Liver (tissue), 9 donors: Measurements from ENCODE around the gene CCDC69. TPM values are rescaled to one million over a fixed set of nuclear protein-coding genes. Genes with fewer than 3 reads are reported as not detected.

ENCODE experiments used
- DNase-seq: peaks from one replicate; pipeline ENCODE4 v3.0.0-alpha.2; 2017; ENCODE audit warnings: low spot score
- H3K27ac ChIP-seq, 2 donors: one replicate each; pipeline ENCODE4 v1.7.0; 2013; ENCODE audit warnings: inconsistent platforms in 2 of 2, low read length in 2 of 2, control low read depth in 1 of 2, low read depth in 1 of 2, mild to moderate bottlenecking in 1 of 2
- H3K27me3 ChIP-seq, 4 donors: one replicate each; pipeline versions ENCODE4 v1.6.1 to v1.7.0; 2013; ENCODE audit warnings: low read length in 3 of 4, inconsistent platforms in 1 of 4, mild to moderate bottlenecking in 1 of 4, moderate library complexity in 1 of 4; ENCODE audit not compliant: control insufficient read depth in 4 of 4, insufficient read depth in 4 of 4
- H3K36me3 ChIP-seq, 4 donors: one replicate each; pipeline versions ENCODE4 v1.6.1 to v1.7.0; 2013; ENCODE audit warnings: low read length in 3 of 4, mild to moderate bottlenecking in 3 of 4, low read depth in 1 of 4, moderate library complexity in 1 of 4; ENCODE audit not compliant: control insufficient read depth in 4 of 4, insufficient read depth in 3 of 4
- H3K4me1 ChIP-seq, 4 donors: one replicate each; pipeline versions ENCODE4 v1.6.1 to v1.7.0; 2013; ENCODE audit warnings: low read length in 3 of 4, mild to moderate bottlenecking in 3 of 4, moderate library complexity in 1 of 4; ENCODE audit not compliant: control insufficient read depth in 4 of 4, insufficient read depth in 4 of 4
- H3K4me3 ChIP-seq, 3 donors: one replicate each; pipeline versions ENCODE4 v1.6.1 to v1.7.0; 2013; ENCODE audit warnings: low read length in 3 of 3, control low read depth in 1 of 3, low read depth in 1 of 3, mild to moderate bottlenecking in 1 of 3
- H3K9ac ChIP-seq, 2 donors: one replicate each; pipeline ENCODE4 v1.7.0; 2013; ENCODE audit warnings: low read length in 2 of 2, mild to moderate bottlenecking in 2 of 2, moderate library complexity in 2 of 2, control low read depth in 1 of 2, low read depth in 1 of 2
- H3K9me3 ChIP-seq, 4 donors: one replicate each; pipeline versions ENCODE4 v1.6.1 to v1.7.0; 2013; ENCODE audit warnings: low read length in 3 of 4; ENCODE audit not compliant: control insufficient read depth in 4 of 4
- EGR1 ChIP-seq, 2 donors: IDR thresholded peaks; 2 replicates each; pipeline ENCODE4 v1.6.1; 2016 to 2018; ENCODE audit warnings: antibody characterized with exemption in 2 of 2, low read depth in 2 of 2
- FOXA1 ChIP-seq: IDR thresholded peaks from 2 replicates; pipeline ENCODE4 v1.6.1; 2016; ENCODE audit warnings: antibody characterized with exemption
- FOXA2 ChIP-seq: IDR thresholded peaks from 2 replicates; pipeline ENCODE4 v1.6.1; 2016; ENCODE audit warnings: antibody characterized with exemption
- GABPA ChIP-seq, 2 donors: IDR thresholded peaks in 1 of 2; conservative IDR thresholded peaks in 1 of 2; 2 replicates each; pipeline ENCODE4 v1.6.1; 2016; ENCODE audit warnings: antibody characterized with exemption in 2 of 2, mild to moderate bottlenecking in 1 of 2, moderate library complexity in 1 of 2
- HNF4A ChIP-seq, 2 donors: conservative IDR thresholded peaks; 2 replicates each; pipeline ENCODE4 v1.6.1; 2016; ENCODE audit warnings: antibody characterized with exemption in 2 of 2, mild to moderate bottlenecking in 2 of 2
- HNF4G ChIP-seq: IDR thresholded peaks from 2 replicates; pipeline ENCODE4 v1.6.1; 2016; ENCODE audit warnings: antibody characterized with exemption
- JUND ChIP-seq, 2 donors: IDR thresholded peaks; 2 replicates each; pipeline ENCODE4 v1.6.1; 2016; ENCODE audit warnings: antibody characterized with exemption in 2 of 2
- NR2F2 ChIP-seq: IDR thresholded peaks from 2 replicates; pipeline ENCODE4 v1.6.1; 2016; ENCODE audit warnings: antibody characterized with exemption
- RAD21 ChIP-seq, 2 donors: IDR thresholded peaks; 2 replicates each; pipeline ENCODE4 v1.6.1; 2016; ENCODE audit warnings: antibody characterized with exemption in 2 of 2, mild to moderate bottlenecking in 2 of 2
- RXRA ChIP-seq, 2 donors: IDR thresholded peaks; 2 replicates each; pipeline ENCODE4 v1.6.1; 2017 to 2018; ENCODE audit warnings: antibody characterized with exemption in 2 of 2, mild to moderate bottlenecking in 1 of 2
- SP1 ChIP-seq: IDR thresholded peaks from 2 replicates; pipeline ENCODE4 v1.6.1; 2018; ENCODE audit warnings: antibody characterized with exemption, mild to moderate bottlenecking
- TAF1 ChIP-seq: conservative IDR thresholded peaks from 2 replicates; pipeline ENCODE4 v1.6.1; 2016; ENCODE audit warnings: antibody characterized with exemption, mild to moderate bottlenecking
- YY1 ChIP-seq: IDR thresholded peaks from 2 replicates; pipeline ENCODE4 v1.6.1; 2016; ENCODE audit warnings: antibody characterized with exemption, mild to moderate bottlenecking
- WGBS: extraction: QIAGEN DNeasy Blood & Tissue Kit; methylation state at CpG from one replicate; pipeline ENCODE4 v1.1.7; 2013; 5-methylcytosine and 5-hydroxymethylcytosine counted together
- polyA plus RNA-seq, 2 donors: library from polyadenylated mRNA; stranded (reverse) in 1 of 2; unstranded in 1 of 2; fragments of 200-250 nt in 1 of 2; fragments of >200 nt in 1 of 2; fragmentation: Nextera tagmentation in 1 of 2; extraction: Ambion mirVana in 1 of 2; gene quantifications; one replicate each; pipeline versions ENCODE4 v1.2.1 to v1.2.3, GENCODE V29; 2013 to 2015
- total RNA-seq, 2 donors: library from RNA; depleted of rRNA; stranded (reverse); fragments of >200 nt; gene quantifications; one replicate each; pipeline ENCODE4 v1.2.3, GENCODE V29; 2014
- TF ChIP-seq, protein P1 (sequence below): fragments of 150-350 bp; IDR thresholded peaks from 2 replicates; pipeline ENCODE4 v1.5.1; 2017; ENCODE audit warnings: improper control_type of control experiment, low read depth, low read length; ENCODE audit not compliant: missing input control
- TF ChIP-seq, protein P2 (sequence below): IDR thresholded peaks from 2 replicates; pipeline ENCODE4 v1.6.1; 2016; ENCODE audit warnings: antibody characterized with exemption
- TF ChIP-seq, protein P3 (sequence below): IDR thresholded peaks from 2 replicates; pipeline ENCODE4 v1.6.1; 2016; ENCODE audit warnings: antibody characterized with exemption
- TF ChIP-seq, protein P4 (sequence below): IDR thresholded peaks from 2 replicates; pipeline ENCODE4 v1.6.1; 2016; ENCODE audit warnings: antibody characterized with exemption, mild to moderate bottlenecking
- TF ChIP-seq, protein P5 (sequence below): IDR thresholded peaks from 2 replicates; pipeline ENCODE4 v1.6.1; 2016; ENCODE audit warnings: antibody characterized with exemption
- donor health status: healthy.
- donor health status: healthy.
- donor health status: healthy.
- donor health status: healthy.
- donor health status: healthy.

The CCDC69 gene
- total and polyA plus RNA-seq, 4 donors = 11.9 to 28.6 (median 18.0) TPM

DNA sequence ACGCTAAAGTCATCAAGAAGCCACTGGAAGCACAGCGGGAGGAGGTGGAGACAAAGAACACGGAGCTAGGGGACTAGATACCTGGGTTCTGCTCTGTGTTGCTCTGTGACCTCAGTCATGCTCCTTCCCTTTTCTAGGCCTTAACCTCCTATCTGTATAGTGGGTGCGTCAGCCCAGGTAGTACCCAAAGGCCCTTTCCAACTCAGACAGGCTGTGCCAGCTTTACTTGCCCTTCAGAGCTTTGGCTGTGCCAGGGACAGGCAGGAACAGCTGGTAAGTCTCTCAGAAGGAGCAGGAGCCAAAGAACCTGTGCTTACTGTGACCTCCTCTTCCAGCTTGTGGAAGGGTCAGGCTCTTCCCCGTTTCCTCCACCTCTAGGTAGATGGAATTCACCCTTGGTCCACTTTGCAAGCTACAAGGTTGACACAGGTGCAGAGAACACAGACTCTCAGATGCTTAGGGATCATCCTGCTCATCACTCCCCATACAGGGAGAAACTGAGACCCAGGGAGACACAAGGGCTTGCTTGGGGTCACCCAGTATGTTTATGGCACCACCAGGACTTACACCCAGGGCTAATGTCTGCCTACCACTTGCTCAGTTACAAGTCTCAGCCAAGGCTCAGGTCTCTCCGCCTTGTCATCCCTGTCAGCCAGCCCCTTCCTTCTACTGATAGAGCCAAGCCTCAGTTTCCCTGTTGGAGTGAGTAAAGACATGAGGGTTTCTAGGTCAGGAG is 1.7 kb downstream of the CCDC69 start (continued):
- TF ChIP-seq, protein P1, sequence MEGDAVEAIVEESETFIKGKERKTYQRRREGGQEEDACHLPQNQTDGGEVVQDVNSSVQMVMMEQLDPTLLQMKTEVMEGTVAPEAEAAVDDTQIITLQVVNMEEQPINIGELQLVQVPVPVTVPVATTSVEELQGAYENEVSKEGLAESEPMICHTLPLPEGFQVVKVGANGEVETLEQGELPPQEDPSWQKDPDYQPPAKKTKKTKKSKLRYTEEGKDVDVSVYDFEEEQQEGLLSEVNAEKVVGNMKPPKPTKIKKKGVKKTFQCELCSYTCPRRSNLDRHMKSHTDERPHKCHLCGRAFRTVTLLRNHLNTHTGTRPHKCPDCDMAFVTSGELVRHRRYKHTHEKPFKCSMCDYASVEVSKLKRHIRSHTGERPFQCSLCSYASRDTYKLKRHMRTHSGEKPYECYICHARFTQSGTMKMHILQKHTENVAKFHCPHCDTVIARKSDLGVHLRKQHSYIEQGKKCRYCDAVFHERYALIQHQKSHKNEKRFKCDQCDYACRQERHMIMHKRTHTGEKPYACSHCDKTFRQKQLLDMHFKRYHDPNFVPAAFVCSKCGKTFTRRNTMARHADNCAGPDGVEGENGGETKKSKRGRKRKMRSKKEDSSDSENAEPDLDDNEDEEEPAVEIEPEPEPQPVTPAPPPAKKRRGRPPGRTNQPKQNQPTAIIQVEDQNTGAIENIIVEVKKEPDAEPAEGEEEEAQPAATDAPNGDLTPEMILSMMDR = no peak
- TF ChIP-seq, protein P2, sequence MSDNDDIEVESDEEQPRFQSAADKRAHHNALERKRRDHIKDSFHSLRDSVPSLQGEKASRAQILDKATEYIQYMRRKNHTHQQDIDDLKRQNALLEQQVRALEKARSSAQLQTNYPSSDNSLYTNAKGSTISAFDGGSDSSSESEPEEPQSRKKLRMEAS = no peak
- no peak for TF ChIP-seq HNF4G
- TF ChIP-seq RXRA (IDR thresholded peaks at IDR 0.05) = no peak

DNA sequence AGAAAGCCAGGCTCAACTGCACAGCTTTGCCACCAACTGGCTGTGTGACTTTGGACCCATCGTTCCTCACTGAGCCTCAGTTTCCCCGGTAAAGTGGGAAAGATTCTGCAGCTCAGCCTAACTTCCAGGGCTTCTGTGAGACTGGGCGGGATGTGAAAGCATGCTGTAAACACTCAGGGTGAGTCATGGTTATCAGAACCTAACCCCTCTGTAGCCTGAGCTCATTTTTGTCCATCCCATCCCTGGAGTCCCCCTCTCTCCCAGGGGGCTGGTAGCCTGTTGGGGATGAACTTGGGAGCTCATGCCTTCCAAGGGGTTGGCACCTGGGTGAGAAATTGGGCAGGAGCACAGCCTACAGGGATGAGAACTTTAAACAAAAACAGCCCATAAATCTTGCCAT is 2.3 kb downstream of the CCDC69 start:
- Histone ChIP-seq H3K9me3 (no peaks in the 10 kb centered on the region), H3K27me3 (no peaks in the 10 kb centered on the region), H3K4me1 (peaks cover 3 to 14% (median 10%) of the 10 kb centered on the region in 4 donors), H3K27ac (no peak overlapping the region), H3K9ac (no peak overlapping the region), H3K36me3 (no peaks in the 10 kb centered on the region), H3K4me3 (no peak overlapping the region)
- 93% methylated on average over 3 of the region's 3 CpGs for WGBS
- TF ChIP-seq, protein P1 = no peak
- TF ChIP-seq, protein P2 = no peak
- TF ChIP-seq HNF4A (conservative IDR thresholded peaks at IDR 0.05) (no peak), YY1 (no peak), HNF4G (no peak), FOXA2 (no peak), TAF1 (no peak), FOXA1 (no peak), EGR1 (IDR thresholded peaks at IDR 0.05; ENCODE audit: low read depth in 2 of 2) (no peak), NR2F2 (no peak), RAD21 (IDR thresholded peaks at IDR 0.05) (no peak), JUND (IDR thresholded peaks at IDR 0.05) (no peak), GABPA (IDR thresholded peaks at IDR 0.05 in 1 of 2, conservative IDR thresholded peaks at IDR 0.05 in 1 of 2) (no peak), RXRA (IDR thresholded peaks at IDR 0.05) (no peak), SP1 (no peak)
- TF ChIP-seq, protein P3, sequence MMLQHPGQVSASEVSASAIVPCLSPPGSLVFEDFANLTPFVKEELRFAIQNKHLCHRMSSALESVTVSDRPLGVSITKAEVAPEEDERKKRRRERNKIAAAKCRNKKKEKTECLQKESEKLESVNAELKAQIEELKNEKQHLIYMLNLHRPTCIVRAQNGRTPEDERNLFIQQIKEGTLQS = no peak
- TF ChIP-seq, protein P4, sequence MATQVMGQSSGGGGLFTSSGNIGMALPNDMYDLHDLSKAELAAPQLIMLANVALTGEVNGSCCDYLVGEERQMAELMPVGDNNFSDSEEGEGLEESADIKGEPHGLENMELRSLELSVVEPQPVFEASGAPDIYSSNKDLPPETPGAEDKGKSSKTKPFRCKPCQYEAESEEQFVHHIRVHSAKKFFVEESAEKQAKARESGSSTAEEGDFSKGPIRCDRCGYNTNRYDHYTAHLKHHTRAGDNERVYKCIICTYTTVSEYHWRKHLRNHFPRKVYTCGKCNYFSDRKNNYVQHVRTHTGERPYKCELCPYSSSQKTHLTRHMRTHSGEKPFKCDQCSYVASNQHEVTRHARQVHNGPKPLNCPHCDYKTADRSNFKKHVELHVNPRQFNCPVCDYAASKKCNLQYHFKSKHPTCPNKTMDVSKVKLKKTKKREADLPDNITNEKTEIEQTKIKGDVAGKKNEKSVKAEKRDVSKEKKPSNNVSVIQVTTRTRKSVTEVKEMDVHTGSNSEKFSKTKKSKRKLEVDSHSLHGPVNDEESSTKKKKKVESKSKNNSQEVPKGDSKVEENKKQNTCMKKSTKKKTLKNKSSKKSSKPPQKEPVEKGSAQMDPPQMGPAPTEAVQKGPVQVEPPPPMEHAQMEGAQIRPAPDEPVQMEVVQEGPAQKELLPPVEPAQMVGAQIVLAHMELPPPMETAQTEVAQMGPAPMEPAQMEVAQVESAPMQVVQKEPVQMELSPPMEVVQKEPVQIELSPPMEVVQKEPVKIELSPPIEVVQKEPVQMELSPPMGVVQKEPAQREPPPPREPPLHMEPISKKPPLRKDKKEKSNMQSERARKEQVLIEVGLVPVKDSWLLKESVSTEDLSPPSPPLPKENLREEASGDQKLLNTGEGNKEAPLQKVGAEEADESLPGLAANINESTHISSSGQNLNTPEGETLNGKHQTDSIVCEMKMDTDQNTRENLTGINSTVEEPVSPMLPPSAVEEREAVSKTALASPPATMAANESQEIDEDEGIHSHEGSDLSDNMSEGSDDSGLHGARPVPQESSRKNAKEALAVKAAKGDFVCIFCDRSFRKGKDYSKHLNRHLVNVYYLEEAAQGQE = no peak
- TF ChIP-seq, protein P5, sequence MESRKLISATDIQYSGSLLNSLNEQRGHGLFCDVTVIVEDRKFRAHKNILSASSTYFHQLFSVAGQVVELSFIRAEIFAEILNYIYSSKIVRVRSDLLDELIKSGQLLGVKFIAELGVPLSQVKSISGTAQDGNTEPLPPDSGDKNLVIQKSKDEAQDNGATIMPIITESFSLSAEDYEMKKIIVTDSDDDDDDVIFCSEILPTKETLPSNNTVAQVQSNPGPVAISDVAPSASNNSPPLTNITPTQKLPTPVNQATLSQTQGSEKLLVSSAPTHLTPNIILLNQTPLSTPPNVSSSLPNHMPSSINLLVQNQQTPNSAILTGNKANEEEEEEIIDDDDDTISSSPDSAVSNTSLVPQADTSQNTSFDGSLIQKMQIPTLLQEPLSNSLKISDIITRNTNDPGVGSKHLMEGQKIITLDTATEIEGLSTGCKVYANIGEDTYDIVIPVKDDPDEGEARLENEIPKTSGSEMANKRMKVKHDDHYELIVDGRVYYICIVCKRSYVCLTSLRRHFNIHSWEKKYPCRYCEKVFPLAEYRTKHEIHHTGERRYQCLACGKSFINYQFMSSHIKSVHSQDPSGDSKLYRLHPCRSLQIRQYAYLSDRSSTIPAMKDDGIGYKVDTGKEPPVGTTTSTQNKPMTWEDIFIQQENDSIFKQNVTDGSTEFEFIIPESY = no peak
- DNase-seq = no peak
